Breast epithelium (tissue), 4 donors: ENCODE results near the gene CD300A. TPM values are rescaled to one million over a fixed set of nuclear protein-coding genes. Genes with fewer than 3 reads are reported as not detected.
A peak's percentile ranks its signal among the peaks of the same experiment; 100 is the strongest.

Experiments used
- DNase-seq, 2 donors: peaks; one replicate each; pipeline ENCODE4 v3.0.0-alpha.2; 2019; ENCODE audit warnings: low spot score in 2 of 2
- H3K27ac ChIP-seq, 2 donors: fragments of 200-600 bp; sonication (generic) in 1 of 2; one replicate each; pipeline ENCODE4 v1.5.1; 2016 to 2019; ENCODE audit warnings: mild to moderate bottlenecking in 1 of 2
- H3K27me3 ChIP-seq, 2 donors: fragments of 200-600 bp; sonication (generic) in 1 of 2; one replicate each; pipeline versions ENCODE4 v1.5.1 to v1.6.0; 2017 to 2019; ENCODE audit warnings: control low read depth in 1 of 2, mild to moderate bottlenecking in 1 of 2
- H3K36me3 ChIP-seq: fragments of 200-600 bp; one replicate; pipeline ENCODE4 v1.5.1; 2019
- H3K4me1 ChIP-seq, 2 donors: fragments of 200-600 bp; sonication (generic); one replicate each; pipeline ENCODE4 v1.5.1; 2016 to 2019; ENCODE audit warnings: control low read depth in 1 of 2
- H3K4me3 ChIP-seq, 3 donors: fragments of 200-600 bp; sonication (generic); 1 replicate in 2 of 3; 2 replicates in 1 of 3; pipeline ENCODE4 v1.5.1; 2016 to 2019; ENCODE audit warnings: mild to moderate bottlenecking in 3 of 3, moderate library complexity in 2 of 3
- H3K9me3 ChIP-seq, 2 donors: fragments of 200-600 bp; sonication (generic) in 1 of 2; one replicate each; pipeline ENCODE4 v1.5.1; 2016 to 2019; ENCODE audit warnings: control low read depth in 1 of 2
- POLR2A ChIP-seq: fragments of 450-650 bp; IDR thresholded peaks from one replicate; pipeline ENCODE4 v1.6.1; 2016; ENCODE audit warnings: antibody characterized with exemption, mild to moderate bottlenecking, moderate library complexity
- POLR2AphosphoS5 ChIP-seq, 3 donors: sonication (generic); formaldehyde crosslinking; IDR thresholded peaks; one replicate each; pipeline ENCODE4 v1.6.1; 2017; ENCODE audit warnings: antibody characterized with exemption in 3 of 3
- intact Hi-C: fragments of 100-400 bp; cut with DNase I; formaldehyde crosslinking; loops from one replicate; pipeline ENCODE4 v1.15.1; 2023; ENCODE audit warnings: low total_unique reads
- total RNA-seq, 3 donors: library from RNA; depleted of rRNA; stranded (reverse); fragments of >200 nt; gene quantifications; one replicate each; pipeline ENCODE4 v1.1.0, GENCODE V29; 2016
- TF ChIP-seq, protein P1 (sequence below), 3 donors: fragments of 450-650 bp; IDR thresholded peaks; one replicate each; pipeline ENCODE4 v1.5.1; 2016 to 2017; ENCODE audit warnings: antibody characterized with exemption in 3 of 3, mild to moderate bottlenecking in 3 of 3, moderate library complexity in 3 of 3

The CD300A gene
- total RNA-seq, 3 donors from 2014 or later, result 6.2 to 15.7 (median 10.2) TPM

DNA sequence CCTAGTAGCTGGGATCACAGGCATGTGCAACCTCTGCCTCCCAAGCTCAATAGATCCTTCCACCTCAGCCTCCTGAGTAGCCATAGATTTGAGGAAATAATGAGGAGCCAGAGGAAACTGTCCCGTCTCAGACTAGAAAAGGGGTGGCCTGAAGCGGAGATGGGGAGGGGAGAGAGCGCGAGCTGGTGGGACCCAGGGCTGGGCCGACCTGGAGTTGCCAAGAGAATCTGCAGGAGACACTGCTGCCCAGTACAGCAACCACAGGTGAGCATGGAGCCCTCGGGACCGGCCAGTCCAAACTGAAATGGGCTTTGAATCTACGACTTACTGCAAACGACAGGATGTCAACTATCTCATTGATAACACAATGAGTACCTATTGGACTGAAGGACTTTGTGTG lies 24.3 kb downstream of the CD300A start:
- no peak overlapping the region for H3K27ac ChIP-seq
- intact Hi-C loops, result no loop called here
- no peaks in the 10 kb centered on the region for H3K9me3 ChIP-seq
- no peaks in the 10 kb centered on the region for H3K36me3 ChIP-seq
- no peaks in the 10 kb centered on the region for H3K27me3 ChIP-seq
- peak in 1 of 2 donors; percentile 38 for DNase-seq
- no peaks in the 10 kb centered on the region for H3K4me1 ChIP-seq
- no peak overlapping the region for H3K4me3 ChIP-seq
- TF ChIP-seq, protein P1, sequence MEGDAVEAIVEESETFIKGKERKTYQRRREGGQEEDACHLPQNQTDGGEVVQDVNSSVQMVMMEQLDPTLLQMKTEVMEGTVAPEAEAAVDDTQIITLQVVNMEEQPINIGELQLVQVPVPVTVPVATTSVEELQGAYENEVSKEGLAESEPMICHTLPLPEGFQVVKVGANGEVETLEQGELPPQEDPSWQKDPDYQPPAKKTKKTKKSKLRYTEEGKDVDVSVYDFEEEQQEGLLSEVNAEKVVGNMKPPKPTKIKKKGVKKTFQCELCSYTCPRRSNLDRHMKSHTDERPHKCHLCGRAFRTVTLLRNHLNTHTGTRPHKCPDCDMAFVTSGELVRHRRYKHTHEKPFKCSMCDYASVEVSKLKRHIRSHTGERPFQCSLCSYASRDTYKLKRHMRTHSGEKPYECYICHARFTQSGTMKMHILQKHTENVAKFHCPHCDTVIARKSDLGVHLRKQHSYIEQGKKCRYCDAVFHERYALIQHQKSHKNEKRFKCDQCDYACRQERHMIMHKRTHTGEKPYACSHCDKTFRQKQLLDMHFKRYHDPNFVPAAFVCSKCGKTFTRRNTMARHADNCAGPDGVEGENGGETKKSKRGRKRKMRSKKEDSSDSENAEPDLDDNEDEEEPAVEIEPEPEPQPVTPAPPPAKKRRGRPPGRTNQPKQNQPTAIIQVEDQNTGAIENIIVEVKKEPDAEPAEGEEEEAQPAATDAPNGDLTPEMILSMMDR (IDR thresholded peaks at IDR 0.05), result no peak
- TF ChIP-seq POLR2A (no peak), POLR2AphosphoS5 (IDR thresholded peaks at IDR 0.05) (no peak)

DNA sequence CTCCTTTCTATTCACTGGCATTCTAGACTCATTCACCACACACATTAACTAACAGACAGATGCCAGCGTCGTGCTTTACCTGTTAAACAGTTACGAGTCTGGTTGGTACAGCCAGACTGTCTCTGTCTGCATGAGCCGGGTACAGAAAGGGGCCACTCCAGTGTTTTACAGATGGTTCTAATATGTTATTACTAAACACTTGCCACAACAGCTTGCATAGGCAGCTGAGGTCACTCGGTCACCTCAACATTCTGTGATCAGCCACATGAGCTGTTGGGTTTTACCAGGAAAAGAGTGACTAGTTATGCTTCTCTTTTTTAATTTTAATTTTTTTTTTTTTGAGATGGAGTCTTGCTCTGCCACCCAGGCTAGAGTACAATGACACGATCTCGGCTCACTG lies 25.2 kb downstream of the CD300A start:
- intact Hi-C loops, result no loop called here
- peak in 1 of 2 donors; percentile 31 for DNase-seq
- no peak overlapping the region for H3K4me3 ChIP-seq

DNA sequence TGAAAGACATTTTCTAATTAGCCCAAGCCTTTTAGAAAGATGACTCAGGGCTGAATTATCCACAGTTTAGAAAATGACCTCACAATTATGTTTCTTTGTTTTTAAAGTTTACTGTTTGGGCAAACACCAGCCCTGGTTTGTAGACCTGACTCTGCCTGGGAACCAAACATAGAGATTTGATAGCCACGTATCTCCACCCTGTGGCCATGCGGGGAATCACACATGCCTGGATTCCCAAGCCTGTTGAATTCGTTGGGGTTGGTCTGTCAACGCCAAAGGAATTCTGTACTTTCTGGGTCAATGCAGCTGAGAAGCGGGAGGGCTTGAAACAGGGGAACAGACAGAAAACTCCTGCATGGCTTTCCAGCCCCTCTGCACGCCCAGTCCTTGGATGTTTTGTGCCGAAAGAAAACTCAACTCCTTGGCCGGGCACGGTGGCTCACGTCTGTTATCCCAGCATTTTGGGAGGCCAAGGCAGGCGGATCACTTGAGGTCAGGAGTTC lies 26.9 kb downstream of the CD300A start:
- Histone ChIP-seq H3K4me3 (no peak overlapping the region), H3K4me1 (no peaks in the 10 kb centered on the region), H3K27me3 (no peaks in the 10 kb centered on the region), H3K27ac (no peak overlapping the region), H3K9me3 (no peaks in the 10 kb centered on the region), H3K36me3 (no peaks in the 10 kb centered on the region)
- peak; percentile 57 to 58 for DNase-seq
- no peak for TF ChIP-seq POLR2A
- TF ChIP-seq, protein P1 (IDR thresholded peaks at IDR 0.05), result peak; percentile 60 to 84 (median 83)
- intact Hi-C loops, result no loop called here

More for the DNA sequence above, 25.2 kb downstream of the CD300A start:
- Histone ChIP-seq H3K4me1 (no peaks in the 10 kb centered on the region), H3K27ac (no peak overlapping the region), H3K36me3 (no peaks in the 10 kb centered on the region), H3K27me3 (no peaks in the 10 kb centered on the region), H3K9me3 (no peaks in the 10 kb centered on the region)
- no peak for TF ChIP-seq POLR2A
- TF ChIP-seq, protein P1 (IDR thresholded peaks at IDR 0.05), result no peak
- no peak for TF ChIP-seq POLR2AphosphoS5 (IDR thresholded peaks at IDR 0.05)

DNA sequence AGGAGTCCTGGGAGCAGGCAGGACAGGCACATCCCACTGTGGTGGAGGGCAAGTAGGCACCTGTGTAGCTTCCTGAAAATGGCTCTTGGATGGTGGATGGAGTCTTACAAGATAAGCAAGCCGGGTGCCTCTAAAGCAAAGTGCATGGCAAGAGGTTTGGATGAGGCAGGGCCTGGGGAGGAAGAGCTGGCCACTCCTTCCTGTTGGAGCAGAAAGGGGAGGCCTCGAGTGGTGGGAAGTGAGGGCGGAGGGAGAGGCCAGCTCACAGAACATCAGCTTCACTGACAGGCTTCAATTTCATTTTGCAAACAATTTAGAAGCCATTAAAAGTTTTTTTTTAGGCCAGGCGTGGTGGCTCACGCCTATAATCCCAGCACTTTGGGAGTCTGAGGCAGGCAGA lies 31.0 kb downstream of the CD300A start:
- H3K27me3 ChIP-seq, result no peaks in the 10 kb centered on the region
- intact Hi-C loops, result no loop called here
- TF ChIP-seq POLR2AphosphoS5 (IDR thresholded peaks at IDR 0.05) (no peak), POLR2A (no peak)
- TF ChIP-seq, protein P1 (IDR thresholded peaks at IDR 0.05), result no peak
- DNase-seq, result no peak
- no peaks in the 10 kb centered on the region for H3K9me3 ChIP-seq
- no peak overlapping the region for H3K4me3 ChIP-seq
- no peaks in the 10 kb centered on the region for H3K36me3 ChIP-seq
- H3K27ac ChIP-seq, result no peak overlapping the region
- H3K4me1 ChIP-seq, result no peaks in the 10 kb centered on the region

DNA sequence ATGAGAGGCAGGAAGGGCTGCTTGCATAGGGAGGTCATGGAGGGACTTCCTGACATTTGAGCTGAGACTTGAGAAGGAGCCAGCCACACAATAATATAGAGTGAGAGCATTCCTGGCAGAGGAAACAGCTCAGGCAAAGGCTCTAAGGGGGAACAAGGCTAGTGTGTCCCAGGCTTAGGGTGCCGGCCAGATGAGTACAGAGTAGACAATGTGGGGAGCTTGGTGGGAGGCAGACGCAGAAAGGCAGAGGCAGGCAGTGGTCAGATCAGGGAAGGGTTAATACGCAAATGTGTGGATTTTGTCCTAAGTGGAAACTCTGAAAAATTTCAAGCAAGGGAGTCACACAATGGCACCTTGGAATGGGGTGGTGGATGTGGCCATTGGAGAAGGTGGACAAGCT lies 33.6 kb downstream of the CD300A start:
- no peak overlapping the region for H3K27ac ChIP-seq
- no peaks in the 10 kb centered on the region for H3K36me3 ChIP-seq
- no peaks in the 10 kb centered on the region for H3K27me3 ChIP-seq
- no peak overlapping the region for H3K4me3 ChIP-seq
- intact Hi-C loops, result no loop called here
- H3K9me3 ChIP-seq, result no peaks in the 10 kb centered on the region
- no peaks in the 10 kb centered on the region for H3K4me1 ChIP-seq
- TF ChIP-seq, protein P1 (IDR thresholded peaks at IDR 0.05), result no peak
- no peak for TF ChIP-seq POLR2AphosphoS5 (IDR thresholded peaks at IDR 0.05)
- no peak for TF ChIP-seq POLR2A
- peak in 1 of 2 donors; percentile 22 for DNase-seq
